Activated CD8-positive, alpha-beta T cell treated with anti-CD3 and anti-CD28 coated beads for 36 hours (primary cell): Measurements from ENCODE around the gene GAP43. TPM values are rescaled to one million over a fixed set of nuclear protein-coding genes. Genes with fewer than 3 reads are reported as not detected.
"Not testable (repeated sequence)": the region's sequence is repeated elsewhere in the genome, so short reads cannot be mapped to it uniquely, and the experiment has no call there.

Experiments
- ATAC-seq: fragments of 200-7000 bp; cut with Tn5 transposase; one replicate; pipeline ENCODE4 v1.10.0; 2021; ENCODE audit warnings: mild to moderate bottlenecking, moderate library complexity
- CTCF ChIA-PET: fragments of 350-600 bp; sonication (Branson Sonifier 250); formaldehyde crosslinking; loops from one replicate; lab custom pipeline; 2021; ENCODE audit warnings: antibody characterized with exemption; lab: Charles Lee
- POLR2A ChIA-PET: fragments of 350-600 bp; sonication (Branson Sonifier 250); formaldehyde crosslinking; loops from one replicate; lab custom pipeline; 2021; ENCODE audit warnings: antibody characterized with exemption; lab: Charles Lee
- DNase-seq: peaks from one replicate; pipeline ENCODE4 v3.0.0-alpha.2; 2020
- H3K27ac Mint-ChIP-seq: one replicate; pipeline ENCODE4 v1.8.0; 2021; ENCODE audit warnings: mild to moderate bottlenecking, mixed read lengths
- H3K27me3 Mint-ChIP-seq: one replicate; pipeline ENCODE4 v1.8.0; 2021; ENCODE audit warnings: mixed read lengths
- H3K36me3 Mint-ChIP-seq: one replicate; pipeline ENCODE4 v1.8.0; 2021; ENCODE audit warnings: low read depth, mixed read lengths
- H3K4me1 Mint-ChIP-seq: one replicate; pipeline ENCODE4 v1.8.0; 2021; ENCODE audit warnings: low read depth, mixed read lengths
- H3K4me3 Mint-ChIP-seq: one replicate; pipeline ENCODE4 v1.8.0; 2021; ENCODE audit warnings: mild to moderate bottlenecking, moderate library complexity, mixed read lengths
- H3K9me3 Mint-ChIP-seq: one replicate; pipeline ENCODE4 v1.8.0; 2021; ENCODE audit warnings: mixed read lengths
- intact Hi-C: fragments of 100-400 bp; cut with micrococcal nuclease; formaldehyde crosslinking; loops from one replicate; pipeline ENCODE4 v1.10.0; 2022
- total RNA-seq, 2 experiments: library from RNA; stranded (reverse); gene quantifications; one replicate each; pipeline ENCODE4 v1.2.3, GENCODE V29; 2021
- TF ChIP-seq, protein P1 (sequence below): fragments of 200-600 bp; IDR thresholded peaks from one replicate; pipeline ENCODE4 v1.8.0; 2022; ENCODE audit warnings: antibody characterized with exemption, mild to moderate bottlenecking

GAP43 gene
- total RNA-seq, 2 experiments from 2014 or later, result not detected

DNA sequence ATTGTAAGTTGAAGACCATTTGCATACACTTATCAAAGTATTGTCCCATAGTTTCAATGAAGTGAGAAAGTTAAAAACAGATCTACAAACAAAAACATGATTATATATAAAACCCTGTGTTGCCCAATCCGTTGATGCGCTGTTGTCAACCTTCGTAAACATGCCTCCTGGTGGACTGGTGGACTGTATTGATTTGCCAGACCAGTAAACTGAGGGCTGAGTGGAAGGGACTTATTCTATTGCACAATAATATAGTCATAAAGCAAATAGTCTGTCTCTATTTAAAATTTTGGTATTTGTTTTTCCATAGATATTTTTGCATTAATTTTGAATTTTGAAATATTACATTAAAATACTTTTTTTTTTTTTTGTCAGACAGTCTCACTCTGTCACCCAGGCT lies 102.5 kb downstream of the GAP43 start:
- Mint-ChIP-seq H3K36me3 (no peaks in the 10 kb centered on the region), H3K4me3 (no peak overlapping the region), H3K27ac (no peak overlapping the region), H3K4me1 (no peaks in the 10 kb centered on the region), H3K9me3 (no peaks in the 10 kb centered on the region), H3K27me3 (peaks cover 11% of the 10 kb centered on the region)
- POLR2A ChIA-PET, result no interaction called here
- TF ChIP-seq, protein P1, sequence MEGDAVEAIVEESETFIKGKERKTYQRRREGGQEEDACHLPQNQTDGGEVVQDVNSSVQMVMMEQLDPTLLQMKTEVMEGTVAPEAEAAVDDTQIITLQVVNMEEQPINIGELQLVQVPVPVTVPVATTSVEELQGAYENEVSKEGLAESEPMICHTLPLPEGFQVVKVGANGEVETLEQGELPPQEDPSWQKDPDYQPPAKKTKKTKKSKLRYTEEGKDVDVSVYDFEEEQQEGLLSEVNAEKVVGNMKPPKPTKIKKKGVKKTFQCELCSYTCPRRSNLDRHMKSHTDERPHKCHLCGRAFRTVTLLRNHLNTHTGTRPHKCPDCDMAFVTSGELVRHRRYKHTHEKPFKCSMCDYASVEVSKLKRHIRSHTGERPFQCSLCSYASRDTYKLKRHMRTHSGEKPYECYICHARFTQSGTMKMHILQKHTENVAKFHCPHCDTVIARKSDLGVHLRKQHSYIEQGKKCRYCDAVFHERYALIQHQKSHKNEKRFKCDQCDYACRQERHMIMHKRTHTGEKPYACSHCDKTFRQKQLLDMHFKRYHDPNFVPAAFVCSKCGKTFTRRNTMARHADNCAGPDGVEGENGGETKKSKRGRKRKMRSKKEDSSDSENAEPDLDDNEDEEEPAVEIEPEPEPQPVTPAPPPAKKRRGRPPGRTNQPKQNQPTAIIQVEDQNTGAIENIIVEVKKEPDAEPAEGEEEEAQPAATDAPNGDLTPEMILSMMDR, result no peak
- DNase-seq (no peak), ATAC-seq (no peak)
- CTCF ChIA-PET, result no interaction called here
- intact Hi-C loops, result loop anchor here (10.0 kb wide), 1 partner anchor 89 kb away; no protein-coding TSS in a partner anchor

DNA sequence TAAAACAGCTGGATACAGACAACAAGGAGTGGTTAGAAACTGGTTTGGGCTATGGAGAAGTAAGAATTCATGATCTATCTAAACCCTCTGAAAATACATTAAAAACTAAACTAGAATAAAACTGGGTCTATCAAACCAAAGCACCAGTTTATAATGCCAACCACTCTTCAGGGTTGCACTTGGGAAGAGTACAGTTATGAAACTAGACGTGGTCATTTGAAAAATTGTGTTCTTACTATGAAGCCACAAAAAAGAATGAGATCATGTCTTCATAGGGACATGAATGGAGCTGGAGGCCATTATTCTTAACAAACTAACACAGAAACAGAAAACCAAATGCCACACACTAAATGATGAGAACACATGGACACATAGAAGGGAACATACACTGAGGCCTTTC lies 103.8 kb downstream of the GAP43 start:
- H3K36me3 Mint-ChIP-seq, result no peaks in the 10 kb centered on the region
- no peaks in the 10 kb centered on the region for H3K4me1 Mint-ChIP-seq
- no peak overlapping the region for H3K27ac Mint-ChIP-seq
- H3K9me3 Mint-ChIP-seq, result no peaks in the 10 kb centered on the region
- ATAC-seq (no peak), DNase-seq (no peak)
- TF ChIP-seq, protein P1, result no peak
- CTCF ChIA-PET, result no interaction called here
- peaks cover 7% of the 10 kb centered on the region for H3K27me3 Mint-ChIP-seq
- POLR2A ChIA-PET, result no interaction called here
- intact Hi-C loops, result loop anchor here (10.0 kb wide), 1 partner anchor 88 kb away; no protein-coding TSS in a partner anchor
- H3K4me3 Mint-ChIP-seq, result no peak overlapping the region

DNA sequence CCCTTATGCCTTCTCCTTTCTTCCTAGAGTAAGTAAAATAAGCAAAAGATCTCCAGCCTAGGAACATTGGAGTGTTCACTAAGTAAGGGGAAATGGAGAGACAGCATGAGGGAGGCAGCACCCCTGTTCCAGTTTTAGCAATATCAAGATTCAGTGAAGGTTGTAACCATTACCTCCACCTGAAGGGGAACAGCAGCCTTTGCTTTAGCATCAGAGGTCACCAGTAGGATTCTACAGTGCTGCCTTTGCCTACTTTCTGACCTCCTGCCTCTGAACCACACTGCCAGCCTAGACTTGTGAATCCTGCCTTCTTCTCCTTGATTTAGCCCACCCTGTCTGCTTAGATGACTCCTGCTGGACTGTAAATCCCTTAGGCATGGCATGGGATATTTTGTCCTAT lies 104.7 kb downstream of the GAP43 start:
- Mint-ChIP-seq H3K27me3 (peaks cover 5% of the 10 kb centered on the region), H3K9me3 (no peaks in the 10 kb centered on the region), H3K27ac (no peak overlapping the region), H3K36me3 (no peaks in the 10 kb centered on the region), H3K4me1 (no peaks in the 10 kb centered on the region), H3K4me3 (no peak overlapping the region)
- DNase-seq, result no peak
- CTCF ChIA-PET, result no interaction called here
- no peak for ATAC-seq
- intact Hi-C loops, result loop anchor here (10.0 kb wide), 1 partner anchor 87 kb away; no protein-coding TSS in a partner anchor
- TF ChIP-seq, protein P1, result no peak
- POLR2A ChIA-PET, result no interaction called here

DNA sequence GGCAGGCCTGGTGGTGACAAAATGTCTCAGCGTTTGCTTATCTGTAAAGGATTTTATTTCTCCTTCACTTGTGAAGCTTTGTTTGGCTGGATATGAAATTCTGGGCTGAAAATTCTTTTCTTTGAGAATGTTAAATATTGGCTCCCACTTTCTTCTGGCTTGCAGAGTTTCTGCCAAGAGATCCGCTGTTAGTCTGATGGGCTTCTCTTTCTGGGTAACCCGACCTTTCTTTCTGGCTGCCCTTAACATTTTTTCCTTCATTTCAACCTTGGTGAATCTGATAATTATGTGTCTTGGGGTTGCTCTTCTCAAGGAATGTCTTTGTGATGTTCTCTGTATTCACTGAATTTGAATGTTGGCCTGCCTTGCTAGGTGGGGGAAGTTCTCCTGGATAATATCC lies 113.0 kb downstream of the GAP43 start:
- H3K36me3 Mint-ChIP-seq, H3K9me3 Mint-ChIP-seq, H3K4me1 Mint-ChIP-seq, CTCF ChIA-PET, DNase-seq, ATAC-seq, H3K4me3 Mint-ChIP-seq, intact Hi-C loops, H3K27ac Mint-ChIP-seq, POLR2A ChIA-PET: not testable (repeated sequence)
- H3K27me3 Mint-ChIP-seq, result peaks cover 32% of the 10 kb centered on the region

DNA sequence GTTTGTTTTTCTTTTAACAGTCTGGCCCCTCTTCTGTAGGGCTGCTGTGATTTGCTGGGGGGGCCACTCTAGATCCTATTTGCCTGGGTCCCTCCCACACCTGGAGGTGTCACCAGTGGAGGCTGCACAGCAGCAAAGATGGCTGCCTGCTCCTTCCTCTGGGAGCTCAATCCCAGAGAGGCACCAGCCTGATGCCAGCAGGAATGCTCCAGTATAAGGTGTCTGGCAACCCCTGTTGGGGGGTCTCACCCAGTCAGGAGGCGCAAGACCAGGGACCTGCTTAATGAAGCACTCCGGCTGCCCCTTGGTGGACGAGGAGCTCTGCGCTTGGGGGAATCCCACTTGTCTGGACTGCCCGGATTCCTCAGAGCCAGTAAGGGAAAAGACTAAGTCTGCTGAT lies 118.3 kb downstream of the GAP43 start:
- no peak for DNase-seq
- ChIA-PET CTCF (no interaction called here), POLR2A (no interaction called here)
- TF ChIP-seq, protein P1, result no peak
- H3K9me3 Mint-ChIP-seq, result peaks cover 9% of the 10 kb centered on the region
- peaks cover 36% of the 10 kb centered on the region for H3K27me3 Mint-ChIP-seq
- no peaks in the 10 kb centered on the region for H3K36me3 Mint-ChIP-seq
- intact Hi-C loops, result no loop called here
- H3K4me1 Mint-ChIP-seq, result no peaks in the 10 kb centered on the region
- H3K27ac Mint-ChIP-seq, result no peak overlapping the region
- no peak overlapping the region for H3K4me3 Mint-ChIP-seq
- no peak for ATAC-seq

DNA sequence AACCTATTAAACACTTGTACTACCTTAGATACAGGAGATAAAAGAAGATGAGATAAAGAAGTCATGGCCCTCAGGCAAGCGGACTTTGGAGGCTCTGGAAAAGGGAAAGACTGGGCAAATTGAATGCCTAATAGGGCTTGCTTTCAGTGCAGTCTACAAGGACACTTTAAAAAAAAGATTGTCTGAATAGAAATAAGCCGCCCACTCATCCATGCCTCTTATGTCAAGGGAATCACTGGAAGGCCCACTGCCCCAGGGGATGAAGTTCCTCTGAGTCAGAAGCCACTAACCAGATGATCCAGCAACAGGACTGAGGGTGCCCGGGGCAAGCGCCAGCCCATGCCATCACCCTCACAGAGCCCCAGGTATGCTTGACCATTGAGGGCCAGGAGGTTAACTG lies 121.2 kb downstream of the GAP43 start:
- POLR2A ChIA-PET, H3K4me1 Mint-ChIP-seq, H3K36me3 Mint-ChIP-seq, intact Hi-C loops, H3K4me3 Mint-ChIP-seq, CTCF ChIA-PET, ATAC-seq, H3K27ac Mint-ChIP-seq, DNase-seq: not testable (repeated sequence)
- Mint-ChIP-seq H3K27me3 (peaks cover 31% of the 10 kb centered on the region), H3K9me3 (peaks cover 10% of the 10 kb centered on the region)

DNA sequence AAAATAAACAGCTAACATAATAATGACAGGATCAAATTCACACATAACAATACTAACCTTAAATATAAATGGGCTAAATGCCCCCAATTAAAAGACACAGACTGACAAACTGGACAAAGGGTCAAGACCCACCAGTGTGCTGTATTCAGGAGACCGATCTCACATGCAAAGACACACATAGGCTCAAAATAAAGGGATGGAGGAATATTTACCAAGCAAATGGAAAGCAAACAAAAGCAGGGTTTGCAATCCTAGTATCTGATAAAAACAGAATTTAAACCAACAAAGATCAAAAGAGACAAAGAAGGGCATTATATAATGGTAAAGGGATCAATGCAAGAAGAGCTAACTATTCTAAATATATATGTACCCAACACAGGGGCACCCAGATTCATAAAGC lies 129.7 kb downstream of the GAP43 start:
- intact Hi-C loops, POLR2A ChIA-PET, ATAC-seq, H3K9me3 Mint-ChIP-seq, H3K27ac Mint-ChIP-seq, H3K4me3 Mint-ChIP-seq, DNase-seq, H3K4me1 Mint-ChIP-seq, H3K36me3 Mint-ChIP-seq: not testable (repeated sequence)
- CTCF ChIA-PET, result interaction anchor here (1.1 kb wide), 2 partner anchors 31 to 62 kb away, joined by 3 read pairs; no protein-coding TSS in a partner anchor
- H3K27me3 Mint-ChIP-seq, result peaks cover 24% of the 10 kb centered on the region
